Skin epidermis (tissue), 12 donors: Measurements from ENCODE around the gene ARHGAP4.

ENCODE experiments used
- H3K27ac ChIP-seq, 21 experiments: fragments of 200-600 bp; sonication (generic) in 11 of 21; one replicate each; pipeline ENCODE4 v1.5.0; 2020; ENCODE audit warnings: mild to moderate bottlenecking in 3 of 21, inconsistent platforms in 2 of 21, moderate library complexity in 2 of 21
- H3K4me3 ChIP-seq, 7 experiments: fragments of 200-600 bp; sonication (generic) in 2 of 7; one replicate each; pipeline ENCODE4 v1.5.0; 2020; ENCODE audit warnings: inconsistent platforms in 2 of 7, mild to moderate bottlenecking in 2 of 7, moderate library complexity in 1 of 7

The ARHGAP4 gene

GRCh38 chrX:153966283-153966688 lies 40.2 kb upstream of the ARHGAP4 start:
- Histone ChIP-seq H3K27ac (peak overlapping the region in 8 of 21 experiments; percentile 26 to 100 (median 84)), H3K4me3 (no peak overlapping the region)

DNA sequence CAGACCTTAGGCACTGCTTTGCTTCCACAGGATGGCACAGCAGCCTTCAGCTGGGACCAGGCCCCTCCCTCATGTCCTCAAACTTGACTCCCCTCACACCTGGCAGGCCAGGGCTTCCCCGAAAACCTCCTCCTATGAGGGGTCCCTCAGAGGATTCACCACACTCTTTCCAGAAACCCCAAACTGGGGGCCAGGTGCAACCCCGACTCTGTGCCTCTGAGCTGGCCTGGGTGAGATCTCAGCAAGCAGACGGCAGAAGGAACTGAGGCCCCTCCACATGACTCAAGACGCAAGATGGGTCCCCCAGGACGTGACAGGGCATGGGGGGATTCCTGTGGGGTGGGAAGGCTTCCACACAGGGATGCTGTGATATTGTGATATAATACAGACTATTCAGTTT lies 39.3 kb upstream of the ARHGAP4 start:
- Histone ChIP-seq H3K4me3 (no peak overlapping the region), H3K27ac (peak overlapping the region in 1 of 21 experiments; percentile 19)

GRCh38 chrX:153964105-153964504 lies 38.0 kb upstream of the ARHGAP4 start:
- Histone ChIP-seq H3K27ac (no peak overlapping the region), H3K4me3 (no peak overlapping the region)

DNA sequence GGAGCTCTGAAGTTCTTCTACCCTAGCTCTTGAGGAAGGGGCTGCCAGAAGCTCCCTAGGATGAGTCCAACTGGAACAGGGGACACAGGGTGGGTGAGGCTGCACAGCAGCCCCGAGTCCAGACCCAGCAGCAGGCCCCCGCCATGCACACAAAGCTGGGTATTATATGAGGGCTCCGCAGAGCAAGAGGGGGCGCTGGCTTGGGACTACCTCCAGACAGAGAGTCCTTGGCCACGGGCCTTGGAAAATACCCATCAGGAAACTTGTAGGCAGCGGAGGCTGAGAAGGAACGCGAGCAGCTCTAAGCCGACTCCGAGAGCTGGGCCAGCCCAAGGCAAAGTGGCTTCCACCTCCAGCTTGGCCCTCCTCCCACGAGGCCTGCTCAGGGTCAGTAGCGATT lies 37.5 kb upstream of the ARHGAP4 start:
- Histone ChIP-seq H3K27ac (no peak overlapping the region), H3K4me3 (no peak overlapping the region)

- Histone ChIP-seq H3K4me3 (no peak overlapping the region), H3K27ac (no peak overlapping the region)
Observed at GRCh38 chrX:153961292-153961691, 35.2 kb upstream of the ARHGAP4 start.

- H3K4me3 ChIP-seq = no peak overlapping the region
- H3K27ac ChIP-seq = no peak overlapping the region
Observed at GRCh38 chrX:153960786-153961185, 34.7 kb upstream of the ARHGAP4 start.

DNA sequence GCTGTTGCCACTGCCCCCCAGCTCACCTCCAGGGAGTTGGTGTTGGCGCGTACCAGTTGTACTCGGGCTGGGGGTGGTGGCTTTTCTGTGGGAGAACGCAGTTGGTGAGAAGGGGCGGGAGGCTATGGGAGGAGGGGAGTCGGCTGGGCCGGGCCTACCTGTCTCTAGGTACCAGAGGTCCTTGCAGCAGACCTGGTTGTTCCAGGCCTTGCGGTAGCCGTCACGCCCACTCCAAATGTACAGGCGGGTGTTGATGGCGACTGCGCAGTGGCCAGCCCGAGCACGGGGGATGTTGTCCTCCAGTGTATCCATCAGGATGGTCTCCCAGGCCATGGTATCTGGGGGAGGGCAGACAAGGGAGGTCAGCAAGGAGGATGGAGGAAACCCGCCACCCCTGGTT lies 34.0 kb upstream of the ARHGAP4 start:
- Histone ChIP-seq H3K4me3 (no peak overlapping the region), H3K27ac (no peak overlapping the region)

- Histone ChIP-seq H3K4me3 (no peak overlapping the region), H3K27ac (no peak overlapping the region)
Observed at GRCh38 chrX:153959649-153960048, 33.6 kb upstream of the ARHGAP4 start.

DNA sequence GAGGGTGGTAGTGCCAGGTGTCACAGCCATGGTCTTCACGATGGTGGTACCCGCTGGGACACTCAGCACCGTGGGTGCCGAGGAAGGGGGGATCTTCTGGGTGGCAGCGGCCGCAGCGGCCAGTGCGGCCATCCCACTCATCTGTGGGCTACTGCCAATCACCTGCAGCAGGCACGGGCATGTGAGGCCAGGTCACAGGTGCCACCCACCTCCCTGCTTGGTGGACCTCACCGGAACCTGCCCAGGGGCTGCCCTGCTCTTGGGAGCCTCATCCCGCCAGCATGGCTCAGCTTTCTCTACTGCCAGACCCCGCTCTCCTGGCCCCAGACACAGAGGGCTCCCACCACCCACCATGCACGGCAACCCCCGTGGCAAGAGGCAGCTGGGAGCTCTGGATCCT lies 32.5 kb upstream of the ARHGAP4 start:
- H3K27ac ChIP-seq = no peak overlapping the region
- no peak overlapping the region for H3K4me3 ChIP-seq

DNA sequence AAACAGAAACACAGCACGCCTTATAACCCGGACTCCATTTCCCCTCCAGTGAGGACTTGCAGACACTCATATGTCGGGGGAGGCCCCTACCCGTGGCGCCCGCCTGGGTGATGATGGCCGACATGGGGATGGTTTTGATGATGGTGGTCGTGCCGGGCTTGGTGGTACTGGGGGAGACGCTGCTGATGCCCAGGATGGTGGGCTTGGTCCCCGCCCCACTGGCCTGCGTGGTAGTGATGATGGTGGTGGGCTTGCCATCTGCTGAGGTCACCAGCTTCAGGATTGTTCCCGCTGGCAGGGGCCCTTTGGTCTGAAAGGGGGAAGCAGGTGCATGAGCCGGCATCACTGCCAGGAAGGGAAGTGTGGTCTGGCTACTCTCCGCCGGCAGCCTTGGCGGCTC lies 31.2 kb upstream of the ARHGAP4 start:
- no peak overlapping the region for H3K27ac ChIP-seq
- H3K4me3 ChIP-seq = no peak overlapping the region

GRCh38 chrX:153956044-153956907 lies 30.2 kb upstream of the ARHGAP4 start:
- Histone ChIP-seq H3K27ac (no peak overlapping the region), H3K4me3 (no peak overlapping the region)

GRCh38 chrX:153955228-153955732 lies 29.2 kb upstream of the ARHGAP4 start:
- H3K4me3 ChIP-seq = no peak overlapping the region
- no peak overlapping the region for H3K27ac ChIP-seq

DNA sequence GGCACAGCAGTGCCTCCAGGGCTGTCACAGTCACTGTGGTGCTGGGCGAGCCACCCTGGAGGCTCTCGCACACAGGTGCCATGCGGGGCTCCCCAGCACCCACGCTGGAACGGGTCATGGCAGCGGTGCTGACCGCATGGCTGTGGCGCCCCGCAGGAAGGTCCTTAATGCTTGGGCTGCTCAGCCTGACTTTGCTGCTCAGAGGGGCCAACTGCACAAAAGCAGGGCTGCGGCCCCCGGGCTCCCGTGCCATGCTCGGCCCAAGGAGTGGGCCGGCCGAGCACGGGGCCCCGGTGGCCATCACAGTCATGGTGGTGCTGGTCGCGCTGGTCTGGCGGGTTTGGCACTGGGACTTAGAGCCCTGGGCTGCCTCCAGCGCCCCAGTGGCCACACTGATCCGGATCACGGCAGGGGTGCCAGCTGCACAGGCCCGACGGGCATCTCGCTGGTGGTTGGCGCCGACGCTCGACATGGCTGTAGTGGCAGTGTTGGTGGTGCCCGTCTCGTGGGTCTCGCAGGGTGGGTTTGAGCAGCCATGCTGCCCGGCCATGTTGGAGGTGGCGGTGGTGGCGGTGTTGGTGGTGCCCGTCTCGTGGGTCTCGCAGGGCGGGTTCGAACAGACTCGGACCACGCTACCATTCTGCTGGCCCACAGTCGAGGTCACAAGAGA lies 28.6 kb upstream of the ARHGAP4 start:
- Histone ChIP-seq H3K27ac (no peak overlapping the region), H3K4me3 (no peak overlapping the region)

- H3K27ac ChIP-seq = peak overlapping the region in 4 of 21 experiments; percentile 17 to 35 (median 28)
- no peak overlapping the region for H3K4me3 ChIP-seq
Observed at GRCh38 chrX:153953892-153954557, 28.0 kb upstream of the ARHGAP4 start.

GRCh38 chrX:153953342-153953830 lies 27.3 kb upstream of the ARHGAP4 start:
- Histone ChIP-seq H3K4me3 (no peak overlapping the region), H3K27ac (peak overlapping the region in 4 of 21 experiments; percentile 17 to 35 (median 28))

GRCh38 chrX:153952373-153953026 lies 26.4 kb upstream of the ARHGAP4 start:
- Histone ChIP-seq H3K27ac (peak overlapping the region in 1 of 21 experiments; percentile 23), H3K4me3 (no peak overlapping the region)

GRCh38 chrX:153951683-153952372 lies 25.8 kb upstream of the ARHGAP4 start:
- no peak overlapping the region for H3K4me3 ChIP-seq
- no peak overlapping the region for H3K27ac ChIP-seq

- Histone ChIP-seq H3K4me3 (no peak overlapping the region), H3K27ac (no peak overlapping the region)
Observed at GRCh38 chrX:153950127-153950526, 24.1 kb upstream of the ARHGAP4 start.
